NCI-H82 treated with DMSO at 0.1 percent for 48 hours (cell line): ENCODE results near the gene MATN4.

ENCODE experiments used
- DNase-seq: peaks from one replicate; lab custom pipeline; 2025; ENCODE audit not compliant: unreplicated experiment; lab: John Stamatoyannopoulos, UW

Gene MATN4

DNA sequence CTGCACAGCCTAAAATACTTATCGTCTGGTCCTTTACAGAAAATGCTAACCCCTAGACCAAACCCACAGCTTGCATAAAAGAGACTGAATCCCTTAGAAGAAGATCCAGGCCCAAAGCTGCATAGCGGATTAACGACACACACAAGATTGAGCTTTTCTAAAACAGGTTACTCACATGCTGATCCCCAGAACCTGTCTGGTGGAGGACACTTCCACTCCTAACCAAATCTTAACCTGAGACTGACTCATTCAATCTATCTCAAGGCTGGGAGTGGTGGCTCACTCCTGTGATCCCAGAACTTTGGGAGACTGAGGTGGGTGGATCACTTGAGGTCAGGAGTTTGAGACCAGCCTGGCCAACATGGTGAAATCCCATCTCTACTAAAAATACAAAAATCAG, 50.9 kb downstream of the MATN4 start:
- DNase-seq: no peak

DNA sequence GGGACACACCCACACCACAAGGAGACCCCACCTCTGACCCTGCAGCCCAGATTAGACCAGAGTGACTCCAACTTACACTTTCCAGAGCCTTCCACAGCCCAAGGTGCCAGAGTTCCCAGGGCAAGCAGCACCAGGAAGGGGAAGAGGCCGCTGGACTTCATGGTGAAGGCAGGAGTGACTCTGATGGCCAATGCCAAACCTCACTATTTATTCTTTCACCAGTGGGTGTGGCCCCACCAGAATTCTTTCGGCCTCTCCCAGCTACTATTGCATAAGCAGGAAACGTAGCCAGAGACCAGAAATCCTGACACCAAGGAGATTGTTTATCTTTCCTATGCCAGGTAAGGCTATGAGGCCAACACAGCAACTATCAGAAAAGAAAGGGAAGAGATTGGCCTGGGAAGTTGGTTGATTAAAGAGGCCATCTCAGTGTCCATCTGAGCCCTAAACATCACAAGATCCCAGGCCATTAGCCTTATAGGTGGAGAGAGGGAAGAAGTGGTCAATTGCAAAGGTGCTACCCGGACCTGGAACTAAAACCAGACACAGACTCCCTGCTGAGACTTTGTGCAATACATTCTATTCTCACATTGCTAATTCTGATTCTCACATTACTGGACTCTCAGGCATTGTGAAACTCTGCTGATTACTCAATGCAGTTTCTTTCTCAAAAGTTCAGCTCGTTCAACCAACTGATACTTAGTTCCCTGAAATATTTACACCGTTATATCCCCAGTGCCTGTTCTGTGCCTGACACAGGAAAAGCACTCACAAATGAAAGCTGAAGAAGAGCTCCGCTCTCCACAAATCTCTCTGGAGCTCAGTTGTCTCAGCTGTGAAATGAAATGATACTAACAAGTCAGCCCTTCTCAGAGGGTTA, 53.5 kb downstream of the MATN4 start, which contains the start of gene SLPI:
Gene SLPI (minus strand): TSS at position 182 of the 880 bp plus-strand sequence. CDS start 21 bp downstream, at position 161.
- no peak for DNase-seq

DNA sequence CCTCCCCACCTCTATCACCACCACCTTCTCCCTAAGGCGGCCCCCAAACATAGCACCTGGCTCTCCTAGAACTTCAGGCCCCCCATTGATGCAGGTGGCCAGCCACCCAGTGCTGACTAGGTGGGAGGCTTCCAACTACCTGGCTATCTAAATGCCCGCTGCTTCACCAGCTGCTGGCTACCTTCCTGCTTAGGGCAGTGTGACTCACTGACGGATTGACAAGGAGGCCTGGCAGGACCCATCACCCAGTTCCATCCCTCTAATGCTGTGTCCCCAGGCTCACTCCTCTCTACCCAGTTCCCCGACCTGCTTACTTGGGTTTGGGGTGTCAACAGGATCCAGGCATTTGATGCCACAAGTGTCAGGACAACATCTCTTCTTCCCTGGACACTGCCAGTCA, 54.8 kb downstream of the MATN4 start:
- DNase-seq: no peak

DNA sequence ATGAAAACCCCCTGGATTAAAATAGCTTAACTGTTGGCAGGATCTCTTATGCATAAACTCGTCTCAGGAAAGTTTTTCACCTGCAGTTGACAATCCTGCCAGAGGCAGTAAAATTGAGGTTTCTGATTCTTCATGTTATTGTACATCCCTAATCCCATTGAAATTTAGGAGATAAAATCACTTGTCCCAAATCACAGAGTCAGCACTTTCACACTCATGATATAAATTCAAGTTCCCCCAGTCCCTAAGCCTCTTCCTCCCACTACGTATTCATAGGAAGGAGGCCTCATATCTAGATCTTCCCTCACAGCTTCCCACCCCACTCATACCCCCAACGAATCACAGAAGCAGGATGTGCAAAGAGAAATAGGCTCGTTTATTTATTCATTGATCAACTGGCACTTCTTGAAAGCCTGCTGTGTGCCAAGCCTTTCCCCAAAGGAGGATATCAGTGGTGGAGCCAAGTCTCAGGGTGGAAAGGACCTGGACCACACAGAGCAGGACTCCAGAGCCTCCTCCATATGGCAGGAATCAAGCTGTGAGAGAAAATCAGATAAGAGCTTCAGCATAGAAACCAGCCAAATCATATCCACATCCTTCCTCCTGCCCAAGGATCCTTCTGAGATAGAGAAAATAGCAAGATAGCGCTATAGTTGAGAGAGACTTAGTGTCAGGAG, 56.1 kb downstream of the MATN4 start:
- DNase-seq: no peak

DNA sequence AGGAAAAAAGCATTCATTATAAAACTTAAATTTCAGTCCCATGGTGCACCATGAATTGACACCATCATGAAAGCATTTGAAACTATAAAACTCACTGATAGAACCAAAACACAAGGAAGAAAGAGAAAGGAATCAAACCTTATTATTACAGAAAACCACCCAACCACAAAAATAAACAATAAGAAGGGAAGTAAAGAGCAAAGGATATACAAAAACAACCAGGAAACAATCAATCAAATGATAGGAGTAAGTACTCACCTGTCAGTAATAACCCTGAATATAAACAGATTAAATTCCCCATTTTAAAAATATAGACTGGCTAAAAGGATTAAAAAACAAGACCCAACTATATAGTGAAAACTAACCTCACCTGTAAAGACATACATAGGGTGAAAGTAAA, 59.5 kb downstream of the MATN4 start:
- no peak for DNase-seq

DNA sequence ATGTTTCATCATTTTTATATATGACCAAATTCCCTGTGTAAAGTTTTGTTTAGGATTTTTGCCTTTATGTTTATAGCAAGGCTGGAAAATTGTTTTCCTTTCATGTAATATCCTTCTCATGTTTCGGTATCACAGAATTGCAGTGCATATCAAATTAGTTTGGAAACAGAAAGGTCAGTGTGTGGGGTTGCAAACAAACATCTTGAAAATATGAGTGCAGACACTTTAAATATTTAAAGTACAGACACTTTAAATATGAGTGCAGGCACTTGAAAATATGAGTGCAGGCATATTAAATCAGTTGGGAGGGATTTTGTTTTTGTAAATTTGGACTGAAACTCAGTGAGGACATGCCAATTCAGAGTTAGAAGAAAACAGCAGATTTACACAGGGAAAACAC, 60.2 kb downstream of the MATN4 start:
- DNase-seq: no peak

DNA sequence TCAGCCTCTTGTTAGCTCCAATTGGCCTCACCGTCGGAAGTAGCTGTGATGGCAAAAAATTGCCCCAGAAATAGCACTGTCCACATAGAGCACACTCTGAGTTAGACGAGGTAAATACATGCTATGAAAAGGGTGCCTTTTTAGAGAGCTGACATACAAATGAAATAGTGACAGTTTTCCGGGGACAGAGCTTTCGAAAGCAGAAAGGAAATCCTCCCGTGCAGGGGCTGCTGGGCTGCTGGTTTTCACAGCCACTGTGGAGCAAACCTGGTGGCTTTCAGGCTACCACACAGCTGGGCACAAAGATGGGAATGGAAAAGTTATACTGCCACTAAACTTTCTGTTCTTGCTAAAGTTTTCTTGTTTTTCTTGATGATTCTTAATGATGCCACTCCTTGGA, 62.0 kb downstream of the MATN4 start:
- no peak for DNase-seq
